K562 (cell line): ENCODE results near the gene C6orf15. TPM values are rescaled to one million over a fixed set of nuclear protein-coding genes. Genes with fewer than 3 reads are reported as not detected.

Experiments used
- ATAC-seq: fragments of 200-7000 bp; cut with Tn5 transposase; 3 replicates; pipeline ENCODE4 v1.9.1; 2020; ENCODE audit warnings: moderate library complexity
- BruUV-seq: library from RNA; stranded (reverse); fragments of 400-500 nt; replicated peaks from 2 replicates; lab custom pipeline; 2021; lab: Mats Ljungman, UMichigan
- CTCF ChIA-PET: fragments of 300-600 bp; formaldehyde crosslinking; extraction: SDS; loops from one replicate; lab custom pipeline; 2021; ENCODE audit warnings: low intra/inter-chr PET ratio; lab: Yijun Ruan, JAX
- POLR2A ChIA-PET: fragments of 300-600, 350-650 bp; sonication (Branson Sonifier 250); formaldehyde crosslinking; extraction: SDS; loops from one replicate; lab custom pipeline; 2021; ENCODE audit warnings: antibody characterized with exemption, inconsistent platforms; lab: Yijun Ruan, JAX
- DNase-seq, 4 experiments: peaks; one replicate each; pipeline versions ENCODE4 v3.0.0 to v3.0.0-alpha.2; 2011 to 2018; ENCODE audit warnings: low spot score in 3 of 4, mixed read lengths in 3 of 4; ENCODE audit errors: extremely low read depth in 1 of 4
- FAIRE-seq: peaks from 2 replicates; lab custom pipeline; 2011; peaks lifted over from hg19 to GRCh38; lab: Jason Lieb, UNC
- H2AFZ ChIP-seq: 2 replicates; pipeline ENCODE4 v1.6.0; 2011; ENCODE audit warnings: low read depth, low read length, control low read depth, inconsistent platforms
- H3K27ac ChIP-seq: fragments of 200-600 bp; 3 replicates; pipeline ENCODE4 v1.8.0; 2011; ENCODE audit warnings: low read depth, mild to moderate bottlenecking, control low read depth, inconsistent platforms, low read length, moderate library complexity, mixed read lengths; ENCODE audit errors: extremely low read depth
- H3K27me3 ChIP-seq, 2 experiments: fragments of 300-600 bp in 1 of 2; 2 replicates in 1 of 2; 3 replicates in 1 of 2; pipeline versions ENCODE4 v1.6.0 to v1.8.0; 2011; ENCODE audit warnings: inconsistent platforms in 2 of 2, low read length in 2 of 2, mild to moderate bottlenecking in 1 of 2, mixed read lengths in 1 of 2, moderate library complexity in 1 of 2; ENCODE audit not compliant: control insufficient read depth in 2 of 2, insufficient read depth in 2 of 2
- H3K36me3 ChIP-seq: fragments of 300-600 bp; 3 replicates; pipeline ENCODE4 v1.8.0; 2011; ENCODE audit warnings: mild to moderate bottlenecking, low read length, inconsistent platforms; ENCODE audit not compliant: control insufficient read depth, insufficient read depth
- H3K4me1 ChIP-seq, 2 experiments: fragments of 200-600 bp in 1 of 2; replicated peaks in 1 of 2; 2 replicates in 1 of 2; 3 replicates in 1 of 2; pipeline versions ENCODE4 v1.5.1 to v1.8.0; 2011; ENCODE audit warnings: inconsistent platforms in 2 of 2, low read length in 2 of 2, mild to moderate bottlenecking in 1 of 2, mixed read lengths in 1 of 2, moderate library complexity in 1 of 2; ENCODE audit not compliant: control insufficient read depth in 2 of 2, insufficient read depth in 2 of 2
- H3K4me2 ChIP-seq: 2 replicates; pipeline ENCODE4 v1.6.1; 2011; ENCODE audit warnings: low read length, control low read depth, inconsistent platforms, mixed read lengths; ENCODE audit not compliant: insufficient read depth
- H3K4me3 ChIP-seq: fragments of 200-600 bp; sonication (generic), shearing (Covaris generic); 2 replicates; pipeline ENCODE4 v1.5.1; 2016; ENCODE audit warnings: control low read depth, inconsistent platforms
- H3K79me2 ChIP-seq: fragments of 200-600 bp; 3 replicates; pipeline ENCODE4 v1.8.0; 2011; ENCODE audit warnings: low read length, inconsistent platforms; ENCODE audit not compliant: control insufficient read depth, insufficient read depth
- H3K9ac ChIP-seq, 2 experiments: 2 replicates each; pipeline versions ENCODE4 v1.6.0 to v1.6.1; 2011; ENCODE audit warnings: low read depth in 2 of 2, low read length in 2 of 2, control low read depth in 1 of 2, inconsistent platforms in 1 of 2, mild to moderate bottlenecking in 1 of 2, mixed read lengths in 1 of 2; ENCODE audit not compliant: insufficient read depth in 1 of 2
- H3K9me1 ChIP-seq: one replicate; pipeline ENCODE4 v1.6.0; 2011; ENCODE audit warnings: inconsistent platforms, mild to moderate bottlenecking, low read length, moderate library complexity; ENCODE audit not compliant: control insufficient read depth, insufficient read depth
- H3K9me3 ChIP-seq: replicated peaks from 2 replicates; pipeline ENCODE4 v1.5.1; 2011; ENCODE audit warnings: low read depth, low read length, inconsistent platforms; ENCODE audit not compliant: control insufficient read depth, insufficient read depth
- H4K20me1 ChIP-seq: replicated peaks from 2 replicates; pipeline ENCODE4 v1.6.1; 2011; ENCODE audit warnings: low read length, inconsistent platforms, mixed read lengths; ENCODE audit not compliant: control insufficient read depth, insufficient read depth
- CBFA2T3 ChIP-seq: fragments of 450-650 bp; IDR thresholded peaks from 2 replicates; pipeline ENCODE4 v1.6.1; 2017
- CC2D1A ChIP-seq: fragments of 450-650 bp; IDR thresholded peaks from 2 replicates; pipeline ENCODE4 v1.6.1; 2017; ENCODE audit warnings: mild to moderate bottlenecking
- JUND ChIP-seq, 2 experiments: IDR thresholded peaks; 2 replicates in 1 of 2; 3 replicates in 1 of 2; pipeline ENCODE4 v1.6.1; 2011; ENCODE audit warnings: borderline replicate concordance in 2 of 2, low read depth in 2 of 2, low read length in 2 of 2, improper control_type of control experiment in 1 of 2, missing biosample characterization in 1 of 2, missing genetic modification characterization in 1 of 2, missing genetic modification reagents in 1 of 2
- MAFG ChIP-seq: fragments of 450-650 bp; conservative IDR thresholded peaks from 2 replicates; pipeline ENCODE4 v1.6.1; 2016; ENCODE audit warnings: missing genetic modification characterization, missing compliant biosample characterization
- MCM2 ChIP-seq: fragments of 450-650 bp; IDR thresholded peaks from 2 replicates; pipeline ENCODE4 v1.6.1; 2017; ENCODE audit warnings: low read depth, mild to moderate bottlenecking
- MTA1 ChIP-seq: fragments of 450-650 bp; IDR thresholded peaks from 2 replicates; pipeline ENCODE4 v1.6.1; 2017; ENCODE audit warnings: borderline replicate concordance
- NFXL1 ChIP-seq: fragments of 450-650 bp; formaldehyde crosslinking; IDR thresholded peaks from 2 replicates; pipeline ENCODE4 v1.4.0; 2021; ENCODE audit warnings: mild to moderate bottlenecking
- SMAD4 ChIP-seq: fragments of 250-450 bp; sonication (Bioruptor Pico); conservative IDR thresholded peaks from 2 replicates; pipeline ENCODE4 v1.8.0; 2021; ENCODE audit warnings: inconsistent platforms, mild to moderate bottlenecking, moderate library complexity
- ZNF121 ChIP-seq: sonication (generic); formaldehyde crosslinking; conservative IDR thresholded peaks from 2 replicates; pipeline ENCODE4 v1.8.0; 2022; ENCODE audit warnings: missing genetic modification reagents
- ZNF583 ChIP-seq: fragments of 250-450 bp; sonication (Bioruptor Pico); IDR thresholded peaks from 2 replicates; pipeline ENCODE4 v1.4.0; 2020
- ZNF696 ChIP-seq: fragments of 250-450 bp; sonication (Bioruptor Pico); conservative IDR thresholded peaks from 2 replicates; pipeline ENCODE4 v1.4.0; 2020; ENCODE audit warnings: mild to moderate bottlenecking, moderate library complexity
- WGBS: fragments of 100-300 bp; shearing (Covaris generic); methylation state at CpG from one replicate; pipeline ENCODE4 v1.1.6; 2016; ENCODE audit warnings: low coverage, mixed read lengths; ENCODE audit not compliant: insufficient coverage; ENCODE audit errors: missing lambda C conversion rate; 5-methylcytosine and 5-hydroxymethylcytosine counted together
- in situ Hi-C: fragments of 300-500 bp; cut with MboI; formaldehyde crosslinking; loops from 4 replicates; pipeline ENCODE4 v1.15.0; 2018; ENCODE audit warnings: inconsistent platforms, mixed read lengths
- intact Hi-C: fragments of 100-400 bp; cut with micrococcal nuclease; formaldehyde crosslinking; loops from 2 replicates; pipeline ENCODE4 v1.14.2; 2022
- polyA plus RNA-seq, 8 experiments: library from polyadenylated mRNA; depleted of rRNA in 4 of 8; stranded (reverse) in 5 of 8; unstranded in 3 of 8; fragments of >200 nt; fragmentation: Nextera tagmentation in 2 of 8; fragmentation: Illumina TruSeq in 1 of 8; extraction: Ambion mirVana in 2 of 8; extraction: Trizol in 1 of 8; gene quantifications; 2 replicates each; pipeline versions ENCODE4 v1.2.1 to v1.2.3, GENCODE V29; 2011 to 2014; ENCODE audit warnings: inconsistent platforms in 1 of 8, missing spikeins in 1 of 8
- total RNA-seq, 7 experiments: library from RNA; depleted of rRNA in 6 of 7; stranded (reverse); fragments of >200 nt in 6 of 7; fragmentation: Illumina TruSeq in 2 of 7; extraction: Trizol in 2 of 7; gene quantifications; 2 replicates each; pipeline versions ENCODE4 v1.2.1 to v1.2.3, GENCODE V29; 2011 to 2021; ENCODE audit warnings: low replicate concordance in 1 of 7
- TF ChIP-seq, protein P1 (sequence below): fragments of 450-650 bp; IDR thresholded peaks from 2 replicates; pipeline ENCODE4 v1.6.1; 2017; ENCODE audit warnings: mild to moderate bottlenecking, moderate library complexity
- TF ChIP-seq, protein P2 (sequence below): IDR thresholded peaks from 2 replicates; pipeline ENCODE4 v1.6.1; 2016; ENCODE audit warnings: missing genetic modification characterization, missing compliant biosample characterization
- TF ChIP-seq, protein P3 (sequence below): fragments of 450-650 bp; formaldehyde crosslinking; IDR thresholded peaks from 2 replicates; pipeline ENCODE4 v1.4.0; 2020; ENCODE audit warnings: mild to moderate bottlenecking, moderate library complexity
- TF ChIP-seq, protein P4 (sequence below): fragments of 250-450 bp; sonication (Bioruptor Pico); IDR thresholded peaks from 2 replicates; pipeline ENCODE4 v1.8.0; 2022; ENCODE audit warnings: inconsistent platforms, mild to moderate bottlenecking, moderate library complexity, borderline replicate concordance

C6orf15 gene
- total and polyA plus RNA-seq, 9 of the 15 experiments (the other 6 are each of a cell fraction or from before 2014, with no cell fraction given): not detected

DNA sequence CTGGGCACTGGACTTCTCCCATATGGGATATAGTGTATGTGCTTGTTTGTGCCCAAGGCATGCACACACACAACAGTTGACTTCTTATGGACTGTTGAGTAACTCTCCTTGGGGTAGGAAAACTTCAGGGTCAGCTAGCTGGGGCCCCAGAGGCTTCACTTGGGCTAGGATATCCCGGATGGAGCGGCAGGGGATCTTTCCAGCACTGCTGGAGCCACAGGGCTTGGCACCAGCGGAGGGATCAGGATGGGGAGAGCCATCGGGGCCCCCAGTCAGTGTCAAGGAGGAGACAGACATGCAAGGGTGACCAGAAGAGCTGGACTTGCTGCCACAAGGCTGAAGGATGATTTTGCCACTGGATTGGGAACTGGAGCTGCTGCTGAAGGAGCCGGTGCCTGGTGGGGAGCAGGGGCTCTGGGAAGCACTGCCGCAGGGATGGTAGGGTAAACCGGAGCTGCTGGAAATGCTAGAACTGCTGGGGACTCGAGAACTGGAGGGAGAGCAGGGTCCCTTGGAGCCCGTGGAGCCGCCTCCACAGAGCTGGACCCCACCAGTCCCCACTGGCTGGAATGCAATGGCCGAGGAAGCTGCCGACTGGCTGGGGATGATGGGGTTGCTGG is 3.7 kb upstream of the C6orf15 start:
- Histone ChIP-seq H3K36me3 (no peaks in the 10 kb centered on the region), H3K9ac (no peak overlapping the region), H4K20me1 (no peaks in the 10 kb centered on the region), H3K27me3 (peaks cover 57 to 82% of the 10 kb centered on the region in 2 experiments), H3K4me2 (no peak overlapping the region), H3K9me3 (no peaks in the 10 kb centered on the region), H3K9me1 (no peaks in the 10 kb centered on the region), H3K79me2 (no peaks in the 10 kb centered on the region), H3K4me3 (no peak overlapping the region), H3K27ac (no peak overlapping the region), H2AFZ (no peak overlapping the region), H3K4me1 (peaks cover 0 to 6% of the 10 kb centered on the region in 2 experiments; a peak in 2 of 5 replicates)
- CTCF ChIA-PET: no interaction called here
- ATAC-seq (no peak), DNase-seq (no peak), FAIRE-seq (no peak)
- 4% methylated on average over 12 of the region's 12 CpGs for WGBS
- POLR2A ChIA-PET: interaction anchor here (0.6 kb wide), 2 partner anchors 212 to 764 kb away, joined by 3 to 4 read pairs; no protein-coding TSS in a partner anchor
- TF ChIP-seq NFXL1 (CRISPR knock-in tag): no peak
- TF ChIP-seq, protein P1, sequence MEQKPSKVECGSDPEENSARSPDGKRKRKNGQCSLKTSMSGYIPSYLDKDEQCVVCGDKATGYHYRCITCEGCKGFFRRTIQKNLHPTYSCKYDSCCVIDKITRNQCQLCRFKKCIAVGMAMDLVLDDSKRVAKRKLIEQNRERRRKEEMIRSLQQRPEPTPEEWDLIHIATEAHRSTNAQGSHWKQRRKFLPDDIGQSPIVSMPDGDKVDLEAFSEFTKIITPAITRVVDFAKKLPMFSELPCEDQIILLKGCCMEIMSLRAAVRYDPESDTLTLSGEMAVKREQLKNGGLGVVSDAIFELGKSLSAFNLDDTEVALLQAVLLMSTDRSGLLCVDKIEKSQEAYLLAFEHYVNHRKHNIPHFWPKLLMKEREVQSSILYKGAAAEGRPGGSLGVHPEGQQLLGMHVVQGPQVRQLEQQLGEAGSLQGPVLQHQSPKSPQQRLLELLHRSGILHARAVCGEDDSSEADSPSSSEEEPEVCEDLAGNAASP: no peak
- no peak for TF ChIP-seq CC2D1A
- TF ChIP-seq, protein P2, sequence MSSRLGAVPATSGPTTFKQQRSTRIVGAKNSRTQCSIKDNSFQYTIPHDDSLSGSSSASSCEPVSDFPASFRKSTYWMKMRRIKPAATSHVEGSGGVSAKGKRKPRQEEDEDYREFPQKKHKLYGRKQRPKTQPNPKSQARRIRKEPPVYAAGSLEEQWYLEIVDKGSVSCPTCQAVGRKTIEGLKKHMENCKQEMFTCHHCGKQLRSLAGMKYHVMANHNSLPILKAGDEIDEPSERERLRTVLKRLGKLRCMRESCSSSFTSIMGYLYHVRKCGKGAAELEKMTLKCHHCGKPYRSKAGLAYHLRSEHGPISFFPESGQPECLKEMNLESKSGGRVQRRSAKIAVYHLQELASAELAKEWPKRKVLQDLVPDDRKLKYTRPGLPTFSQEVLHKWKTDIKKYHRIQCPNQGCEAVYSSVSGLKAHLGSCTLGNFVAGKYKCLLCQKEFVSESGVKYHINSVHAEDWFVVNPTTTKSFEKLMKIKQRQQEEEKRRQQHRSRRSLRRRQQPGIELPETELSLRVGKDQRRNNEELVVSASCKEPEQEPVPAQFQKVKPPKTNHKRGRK (tag): no peak
- no peak for TF ChIP-seq MAFG (tag)
- no peak for TF ChIP-seq MTA1
- TF ChIP-seq ZNF583: no peak
- TF ChIP-seq JUND (IDR thresholded peaks at IDR 0.05; ENCODE audit: borderline replicate concordance, low read depth, low read length): no peak
- TF ChIP-seq JUND (tag; IDR thresholded peaks at IDR 0.05; ENCODE audit: borderline replicate concordance, low read depth, low read length): no peak
- TF ChIP-seq, protein P3, sequence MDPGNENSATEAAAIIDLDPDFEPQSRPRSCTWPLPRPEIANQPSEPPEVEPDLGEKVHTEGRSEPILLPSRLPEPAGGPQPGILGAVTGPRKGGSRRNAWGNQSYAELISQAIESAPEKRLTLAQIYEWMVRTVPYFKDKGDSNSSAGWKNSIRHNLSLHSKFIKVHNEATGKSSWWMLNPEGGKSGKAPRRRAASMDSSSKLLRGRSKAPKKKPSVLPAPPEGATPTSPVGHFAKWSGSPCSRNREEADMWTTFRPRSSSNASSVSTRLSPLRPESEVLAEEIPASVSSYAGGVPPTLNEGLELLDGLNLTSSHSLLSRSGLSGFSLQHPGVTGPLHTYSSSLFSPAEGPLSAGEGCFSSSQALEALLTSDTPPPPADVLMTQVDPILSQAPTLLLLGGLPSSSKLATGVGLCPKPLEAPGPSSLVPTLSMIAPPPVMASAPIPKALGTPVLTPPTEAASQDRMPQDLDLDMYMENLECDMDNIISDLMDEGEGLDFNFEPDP (CRISPR knock-in tag): no peak
- no peak for TF ChIP-seq CBFA2T3
- no peak for TF ChIP-seq SMAD4 (CRISPR knock-in tag)
- no peak for TF ChIP-seq ZNF121
- TF ChIP-seq MCM2: no peak
- TF ChIP-seq, protein P4, sequence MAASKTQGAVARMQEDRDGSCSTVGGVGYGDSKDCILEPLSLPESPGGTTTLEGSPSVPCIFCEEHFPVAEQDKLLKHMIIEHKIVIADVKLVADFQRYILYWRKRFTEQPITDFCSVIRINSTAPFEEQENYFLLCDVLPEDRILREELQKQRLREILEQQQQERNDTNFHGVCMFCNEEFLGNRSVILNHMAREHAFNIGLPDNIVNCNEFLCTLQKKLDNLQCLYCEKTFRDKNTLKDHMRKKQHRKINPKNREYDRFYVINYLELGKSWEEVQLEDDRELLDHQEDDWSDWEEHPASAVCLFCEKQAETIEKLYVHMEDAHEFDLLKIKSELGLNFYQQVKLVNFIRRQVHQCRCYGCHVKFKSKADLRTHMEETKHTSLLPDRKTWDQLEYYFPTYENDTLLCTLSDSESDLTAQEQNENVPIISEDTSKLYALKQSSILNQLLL: no peak
- no peak for TF ChIP-seq ZNF696 (CRISPR knock-in tag)
- intact Hi-C loops: no loop called here
- no TSS peak for BruUV-seq
- in situ Hi-C loops: no loop called here
